ENCODE measurements around the gene SAP30BP.

The SAP30BP gene

DNA sequence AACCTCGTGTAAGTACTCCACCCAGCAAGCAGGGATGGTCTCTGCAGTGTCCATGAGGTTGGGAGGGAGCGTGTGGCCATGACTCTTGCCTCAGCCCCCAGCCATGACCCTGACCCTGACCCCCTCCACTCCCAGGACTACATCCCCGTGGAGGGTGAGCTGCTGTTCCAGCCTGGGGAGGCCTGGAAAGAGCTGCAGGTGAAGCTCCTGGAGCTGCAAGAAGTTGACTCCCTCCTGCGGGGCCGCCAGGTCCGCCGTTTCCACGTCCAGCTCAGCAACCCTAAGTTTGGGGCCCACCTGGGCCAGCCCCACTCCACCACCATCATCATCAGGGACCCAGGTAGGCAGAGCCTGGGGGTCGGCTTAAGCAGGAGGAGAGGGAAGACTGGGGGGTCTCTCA is 81.6 kb downstream of the SAP30BP start:
- DNase-seq = no peak

DNA sequence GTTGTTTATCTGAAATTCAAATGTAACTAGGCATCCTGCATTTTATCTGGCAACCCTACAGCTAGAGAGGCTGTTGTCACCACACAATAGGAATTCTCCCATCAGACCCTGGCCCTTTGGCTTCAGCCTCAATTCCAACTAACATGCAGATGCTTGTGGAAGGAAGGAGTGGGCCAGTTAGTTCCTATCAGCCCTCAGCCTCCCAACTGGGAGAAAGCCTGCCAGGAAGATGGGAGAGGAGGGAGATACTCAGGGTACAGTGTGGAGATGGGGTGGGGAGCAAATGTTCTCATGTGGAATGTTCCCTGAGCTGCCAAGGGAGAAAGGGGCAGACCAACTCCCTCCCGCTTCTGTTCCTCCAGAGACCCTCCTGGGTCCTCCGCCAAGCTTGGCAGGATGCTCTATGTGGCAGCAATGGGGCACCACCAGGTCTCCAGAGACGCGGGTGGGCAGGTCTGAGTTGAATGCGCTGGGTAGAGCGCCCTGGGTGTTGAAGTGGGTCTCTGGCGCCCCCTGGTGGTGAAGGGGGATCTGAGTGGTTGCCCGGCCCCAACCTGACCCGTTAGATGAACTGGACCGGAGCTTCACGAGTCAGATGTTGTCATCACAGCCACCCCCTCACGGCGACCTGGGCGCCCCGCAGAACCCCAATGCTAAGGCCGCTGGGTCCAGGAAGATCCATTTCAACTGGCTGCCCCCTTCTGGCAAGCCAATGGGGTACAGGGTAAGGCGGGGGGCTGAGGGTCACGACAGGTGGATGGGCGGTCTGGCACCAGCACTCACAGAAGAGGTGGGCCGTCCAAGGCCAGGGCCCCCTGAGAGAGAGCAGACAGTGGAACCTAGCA is 82.6 kb downstream of the SAP30BP start:
- DNase-seq = peak; percentile 73

DNA sequence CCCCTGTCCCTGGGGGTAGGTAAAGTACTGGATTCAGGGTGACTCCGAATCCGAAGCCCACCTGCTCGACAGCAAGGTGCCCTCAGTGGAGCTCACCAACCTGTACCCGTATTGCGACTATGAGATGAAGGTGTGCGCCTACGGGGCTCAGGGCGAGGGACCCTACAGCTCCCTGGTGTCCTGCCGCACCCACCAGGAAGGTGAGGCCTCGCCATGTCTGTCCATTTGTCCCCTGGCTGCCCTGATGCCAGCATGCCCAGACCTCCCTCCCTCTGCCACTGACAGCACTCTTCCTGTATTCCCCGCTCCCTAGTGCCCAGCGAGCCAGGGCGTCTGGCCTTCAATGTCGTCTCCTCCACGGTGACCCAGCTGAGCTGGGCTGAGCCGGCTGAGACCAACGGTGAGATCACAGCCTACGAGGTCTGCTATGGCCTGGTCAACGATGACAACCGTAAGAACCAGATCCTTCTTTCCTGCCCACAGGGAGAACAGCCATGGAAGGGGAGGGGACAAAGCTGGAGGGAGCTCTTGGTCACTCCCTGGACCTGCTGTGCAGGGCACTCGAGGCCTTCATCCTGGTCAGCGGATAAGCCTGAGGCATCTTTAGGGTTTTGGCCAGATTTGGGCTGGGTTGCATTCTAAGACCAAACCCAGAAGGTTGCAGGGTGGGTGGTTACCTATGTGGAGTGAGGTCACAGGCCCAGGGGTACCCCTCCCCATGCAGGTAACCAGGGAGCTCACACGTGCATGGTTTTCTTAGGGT is 83.7 kb downstream of the SAP30BP start:
- no peak for DNase-seq

DNA sequence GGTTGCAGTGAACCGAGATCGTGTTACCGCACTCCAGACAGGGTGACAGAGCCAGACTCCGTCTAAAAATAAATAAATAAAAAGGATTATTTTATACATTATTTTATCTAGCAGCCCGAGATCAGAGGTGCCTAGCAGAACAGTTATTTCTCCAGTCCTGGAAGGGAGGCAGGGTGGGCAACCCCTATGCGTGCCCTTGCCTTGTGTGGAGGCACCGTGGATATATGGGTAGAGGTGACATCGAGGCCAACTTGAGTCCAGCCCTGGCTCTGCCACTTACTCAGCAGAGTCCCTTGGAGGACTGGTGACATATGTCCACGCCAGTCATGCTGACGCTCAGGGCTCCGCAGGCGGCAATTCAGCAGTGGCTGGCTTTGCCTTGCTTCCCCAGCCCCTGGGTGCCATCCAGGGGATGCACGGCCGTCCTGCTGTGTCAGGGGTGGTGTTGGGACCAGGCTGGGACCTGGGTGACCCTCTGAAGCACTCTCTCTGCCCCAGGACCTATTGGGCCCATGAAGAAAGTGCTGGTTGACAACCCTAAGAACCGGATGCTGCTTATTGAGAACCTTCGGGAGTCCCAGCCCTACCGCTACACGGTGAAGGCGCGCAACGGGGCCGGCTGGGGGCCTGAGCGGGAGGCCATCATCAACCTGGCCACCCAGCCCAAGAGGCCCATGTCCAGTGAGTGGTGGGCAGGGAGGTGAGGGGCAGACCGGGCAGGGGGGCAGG is 84.7 kb downstream of the SAP30BP start:
- no peak for DNase-seq

DNA sequence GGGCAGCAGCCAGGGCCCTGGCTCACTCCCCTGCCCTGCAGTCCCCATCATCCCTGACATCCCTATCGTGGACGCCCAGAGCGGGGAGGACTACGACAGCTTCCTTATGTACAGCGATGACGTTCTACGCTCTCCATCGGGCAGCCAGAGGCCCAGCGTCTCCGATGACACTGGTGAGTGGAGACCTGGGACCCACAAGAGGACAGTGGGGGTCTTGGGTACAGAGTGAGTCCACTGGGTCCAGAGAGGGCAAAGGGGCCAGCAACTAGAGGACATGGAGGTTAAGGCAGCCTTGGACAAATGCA is 85.2 kb downstream of the SAP30BP start:
- DNase-seq = no peak

DNA sequence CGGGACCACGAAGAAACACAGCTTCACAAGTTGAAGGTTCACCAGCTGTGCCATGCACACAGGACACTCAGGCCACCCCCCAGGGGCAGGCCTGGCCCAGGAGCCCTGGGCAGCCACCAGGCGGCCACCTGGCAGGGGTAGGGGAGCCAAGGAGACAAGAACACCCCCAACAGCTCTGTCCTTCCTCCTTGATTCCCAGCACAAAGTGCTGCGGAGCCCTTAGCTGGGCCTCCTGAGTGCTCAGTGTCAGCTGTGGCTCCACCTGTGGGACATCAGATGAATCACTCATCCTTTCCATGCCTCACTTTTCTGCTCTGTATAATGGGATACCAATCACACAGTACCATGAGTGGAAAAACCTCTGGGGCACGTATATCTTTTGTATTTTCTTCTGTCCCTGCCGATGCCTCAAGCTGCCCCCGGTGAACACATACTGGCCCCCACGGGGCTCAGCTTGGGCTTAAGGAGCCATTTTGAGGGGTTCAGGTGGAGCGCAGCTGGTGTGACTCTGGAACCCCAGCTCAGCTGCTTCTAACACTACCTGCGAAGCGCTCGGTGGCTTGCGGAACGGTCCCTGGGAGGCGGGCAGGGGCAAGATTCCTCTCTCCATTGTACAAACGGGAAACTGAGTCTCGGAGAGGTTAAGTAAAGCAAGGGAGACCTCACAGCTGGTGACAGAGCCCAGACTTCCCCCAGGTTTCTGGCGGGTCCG is 85.8 kb downstream of the SAP30BP start:
- no peak for DNase-seq

DNA sequence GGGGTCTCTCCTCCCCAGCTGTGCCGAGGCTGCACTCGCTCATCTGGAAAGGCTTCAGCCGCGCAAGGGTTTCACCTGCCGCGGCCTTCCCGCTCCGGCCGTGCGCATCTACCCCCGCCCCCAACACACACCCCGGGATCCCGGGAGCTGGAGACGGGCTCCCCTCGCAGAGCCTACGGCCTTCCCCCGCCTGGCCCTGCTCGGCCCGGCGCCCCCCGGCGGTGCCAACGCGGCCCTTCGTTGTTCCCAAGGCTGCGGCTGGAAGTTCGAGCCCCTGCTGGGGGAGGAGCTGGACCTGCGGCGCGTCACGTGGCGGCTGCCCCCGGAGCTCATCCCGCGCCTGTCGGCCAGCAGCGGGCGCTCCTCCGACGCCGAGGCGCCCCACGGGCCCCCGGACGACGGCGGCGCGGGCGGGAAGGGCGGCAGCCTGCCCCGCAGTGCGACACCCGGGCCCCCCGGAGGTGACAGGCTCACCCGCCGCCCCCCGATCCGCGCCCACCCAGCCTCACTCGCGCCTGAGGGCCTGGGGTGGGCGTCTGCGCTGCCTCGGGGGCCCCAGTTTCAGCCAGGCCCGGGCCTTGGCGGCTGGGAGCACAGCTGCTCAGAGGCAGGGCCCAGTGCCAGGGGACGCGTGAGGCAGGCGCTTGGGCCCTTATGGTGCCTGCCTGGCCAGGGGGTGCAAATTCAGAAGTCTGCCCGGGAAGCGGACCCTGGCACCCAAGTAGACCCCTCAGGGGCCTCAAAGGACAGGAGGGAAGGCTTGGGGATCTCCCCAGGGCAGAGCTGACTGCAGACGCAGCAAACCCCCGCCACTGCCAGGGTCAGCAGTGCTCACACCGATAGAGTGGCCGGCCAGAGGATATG is 86.6 kb downstream of the SAP30BP start:
- peak; percentile 59 for DNase-seq

DNA sequence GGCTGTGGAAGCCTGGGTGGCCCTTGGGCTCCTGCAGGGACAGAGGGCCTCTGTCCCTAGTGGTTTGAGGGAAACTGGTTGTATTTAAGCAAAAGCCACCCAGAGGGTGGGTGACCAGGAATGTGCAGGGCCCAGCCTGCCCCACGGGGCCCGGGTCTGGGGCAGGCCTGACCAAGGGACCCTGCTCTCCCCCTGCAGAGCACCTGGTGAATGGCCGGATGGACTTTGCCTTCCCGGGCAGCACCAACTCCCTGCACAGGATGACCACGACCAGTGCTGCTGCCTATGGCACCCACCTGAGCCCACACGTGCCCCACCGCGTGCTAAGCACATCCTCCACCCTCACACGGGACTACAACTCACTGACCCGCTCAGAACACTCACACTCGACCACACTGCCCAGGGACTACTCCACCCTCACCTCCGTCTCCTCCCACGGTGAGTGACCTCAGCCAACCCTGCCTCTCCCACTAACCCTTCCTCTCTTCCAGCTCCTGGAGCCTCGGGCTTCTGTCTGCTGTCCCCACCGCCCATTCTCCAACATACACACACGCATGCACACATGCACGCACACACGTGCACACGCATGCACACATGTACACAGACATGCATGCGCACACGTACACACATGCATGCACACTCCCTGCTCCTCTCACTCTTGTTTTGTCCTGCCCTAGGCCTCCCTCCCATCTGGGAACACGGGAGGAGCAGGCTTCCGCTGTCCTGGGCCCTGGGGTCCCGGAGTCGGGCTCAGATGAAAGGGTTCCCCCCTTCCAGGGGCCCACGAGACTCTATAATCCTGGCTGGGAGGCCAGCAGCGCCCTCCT is 87.5 kb downstream of the SAP30BP start:
- no peak for DNase-seq

DNA sequence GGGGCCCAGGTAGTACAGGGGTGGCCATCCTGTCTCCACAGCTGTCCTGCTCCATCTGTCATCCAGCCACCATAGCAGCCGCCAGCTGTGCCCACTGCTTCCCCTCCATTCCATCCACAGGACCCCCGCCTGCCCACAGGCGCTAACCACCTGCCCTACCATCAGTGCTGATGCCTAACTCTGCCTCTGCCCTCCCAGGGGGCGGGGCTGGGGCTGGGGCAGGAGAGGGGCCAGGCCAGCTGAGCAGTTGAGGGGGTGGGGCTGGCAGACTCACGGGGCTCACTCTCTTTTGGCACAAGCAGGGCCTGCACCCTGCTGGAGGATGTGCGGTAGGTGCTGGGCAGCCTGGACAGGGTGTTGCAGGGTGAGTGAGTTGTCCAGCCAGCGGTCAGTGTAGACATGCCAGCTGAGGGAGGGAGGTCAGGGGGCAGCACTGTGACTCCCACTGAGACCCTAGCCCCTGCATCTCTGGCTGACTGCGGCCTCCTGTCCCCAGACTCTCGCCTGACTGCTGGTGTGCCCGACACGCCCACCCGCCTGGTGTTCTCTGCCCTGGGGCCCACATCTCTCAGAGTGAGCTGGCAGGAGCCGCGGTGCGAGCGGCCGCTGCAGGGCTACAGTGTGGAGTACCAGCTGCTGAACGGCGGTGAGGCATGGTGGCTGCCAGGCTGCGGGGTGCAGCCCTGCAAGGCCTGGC is 88.2 kb downstream of the SAP30BP start:
- DNase-seq = no peak

DNA sequence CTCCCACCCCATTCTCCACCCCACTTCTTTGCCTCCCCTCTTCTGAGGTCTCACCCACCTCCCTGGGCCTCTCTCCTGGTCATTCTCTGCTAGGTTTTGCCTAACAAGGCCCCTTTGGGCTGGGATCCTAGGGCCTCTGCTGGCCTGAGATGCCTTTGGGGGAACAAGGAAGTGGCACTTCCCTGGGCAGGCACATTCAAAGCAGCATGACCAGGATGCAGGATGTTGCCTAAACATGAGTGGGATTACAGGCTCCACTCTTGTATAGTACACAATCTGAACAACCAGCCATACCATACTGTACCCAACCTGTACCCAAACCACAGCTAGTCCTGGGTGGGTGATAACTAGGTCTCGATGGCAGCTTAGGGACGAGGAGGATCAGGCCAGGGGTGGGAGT is 88.9 kb downstream of the SAP30BP start:
- no peak for DNase-seq

DNA sequence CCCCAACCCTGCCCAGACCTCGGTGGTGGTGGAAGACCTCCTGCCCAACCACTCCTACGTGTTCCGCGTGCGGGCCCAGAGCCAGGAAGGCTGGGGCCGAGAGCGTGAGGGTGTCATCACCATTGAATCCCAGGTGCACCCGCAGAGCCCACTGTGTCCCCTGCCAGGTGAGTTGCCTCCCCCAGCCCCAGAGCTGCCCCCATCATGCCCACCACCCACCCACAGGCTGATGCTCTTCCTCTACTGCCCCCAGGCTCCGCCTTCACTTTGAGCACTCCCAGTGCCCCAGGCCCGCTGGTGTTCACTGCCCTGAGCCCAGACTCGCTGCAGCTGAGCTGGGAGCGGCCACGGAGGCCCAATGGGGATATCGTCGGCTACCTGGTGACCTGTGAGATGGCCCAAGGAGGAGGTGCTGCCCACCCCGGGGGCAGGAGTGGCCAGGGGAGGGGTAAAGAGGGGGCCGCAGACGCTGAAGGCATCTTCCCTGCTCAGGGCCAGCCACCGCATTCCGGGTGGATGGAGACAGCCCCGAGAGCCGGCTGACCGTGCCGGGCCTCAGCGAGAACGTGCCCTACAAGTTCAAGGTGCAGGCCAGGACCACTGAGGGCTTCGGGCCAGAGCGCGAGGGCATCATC is 89.4 kb downstream of the SAP30BP start:
- no peak for DNase-seq

DNA sequence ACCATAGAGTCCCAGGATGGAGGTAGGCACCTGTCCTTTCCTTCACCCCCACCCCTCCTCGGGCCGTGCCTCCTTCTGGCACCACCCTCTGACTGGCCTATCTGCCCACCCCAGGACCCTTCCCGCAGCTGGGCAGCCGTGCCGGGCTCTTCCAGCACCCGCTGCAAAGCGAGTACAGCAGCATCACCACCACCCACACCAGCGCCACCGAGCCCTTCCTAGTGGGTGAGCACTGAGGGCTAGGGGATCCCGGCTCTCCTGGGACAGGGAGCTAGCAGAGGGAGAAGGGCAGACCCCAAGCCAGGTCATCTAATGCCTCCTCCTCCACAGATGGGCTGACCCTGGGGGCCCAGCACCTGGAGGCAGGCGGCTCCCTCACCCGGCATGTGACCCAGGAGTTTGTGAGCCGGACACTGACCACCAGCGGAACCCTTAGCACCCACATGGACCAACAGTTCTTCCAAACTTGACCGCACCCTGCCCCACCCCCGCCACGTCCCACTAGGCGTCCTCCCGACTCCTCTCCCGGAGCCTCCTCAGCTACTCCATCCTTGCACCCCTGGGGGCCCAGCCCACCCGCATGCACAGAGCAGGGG is 90.0 kb downstream of the SAP30BP start:
- no peak for DNase-seq

Measured in activated effector memory CD4-positive, alpha-beta T cell treated with Interleukin-2 at 50 U/mL for 16 hours (primary cell).